GM12891 (cell line): ENCODE measurements around the gene CTNNA3.

Experiments
- PAX5 ChIP-seq: IDR thresholded peaks from 2 replicates; pipeline ENCODE4 v1.6.1; 2011; ENCODE audit warnings: low read length, moderate library complexity, mild to moderate bottlenecking; ENCODE audit not compliant: insufficient read depth, severe bottlenecking
- POLR2A ChIP-seq: IDR thresholded peaks from 2 replicates; pipeline ENCODE4 v1.6.1; 2011; ENCODE audit warnings: low read depth, low read length, control low read depth
- POLR2AphosphoS5 ChIP-seq: IDR thresholded peaks from 2 replicates; pipeline ENCODE4 v1.6.1; 2011; ENCODE audit warnings: low read depth, low read length, control low read depth
- POU2F2 ChIP-seq: IDR thresholded peaks from 2 replicates; pipeline ENCODE4 v1.6.1; 2011; ENCODE audit warnings: low read depth, mild to moderate bottlenecking, control low read depth, low read length, moderate library complexity
- TAF1 ChIP-seq: IDR thresholded peaks from 2 replicates; pipeline ENCODE4 v1.6.1; 2011; ENCODE audit warnings: low read depth, low read length, control low read depth

- no peak for TF ChIP-seq POLR2A
- TF ChIP-seq TAF1, result no peak
- TF ChIP-seq POLR2AphosphoS5, result no peak
- no peak for TF ChIP-seq PAX5
- no peak for TF ChIP-seq POU2F2
Measured at GRCh38 chr10:66505003-66505657, 1190.9 kb downstream of the CTNNA3 start.
